Measurements from ENCODE around the gene SMAD4.
"Not testable (repeated sequence)": the region's sequence is repeated elsewhere in the genome, so short reads cannot be mapped to it uniquely, and the experiment has no call there.

Gene SMAD4

DNA sequence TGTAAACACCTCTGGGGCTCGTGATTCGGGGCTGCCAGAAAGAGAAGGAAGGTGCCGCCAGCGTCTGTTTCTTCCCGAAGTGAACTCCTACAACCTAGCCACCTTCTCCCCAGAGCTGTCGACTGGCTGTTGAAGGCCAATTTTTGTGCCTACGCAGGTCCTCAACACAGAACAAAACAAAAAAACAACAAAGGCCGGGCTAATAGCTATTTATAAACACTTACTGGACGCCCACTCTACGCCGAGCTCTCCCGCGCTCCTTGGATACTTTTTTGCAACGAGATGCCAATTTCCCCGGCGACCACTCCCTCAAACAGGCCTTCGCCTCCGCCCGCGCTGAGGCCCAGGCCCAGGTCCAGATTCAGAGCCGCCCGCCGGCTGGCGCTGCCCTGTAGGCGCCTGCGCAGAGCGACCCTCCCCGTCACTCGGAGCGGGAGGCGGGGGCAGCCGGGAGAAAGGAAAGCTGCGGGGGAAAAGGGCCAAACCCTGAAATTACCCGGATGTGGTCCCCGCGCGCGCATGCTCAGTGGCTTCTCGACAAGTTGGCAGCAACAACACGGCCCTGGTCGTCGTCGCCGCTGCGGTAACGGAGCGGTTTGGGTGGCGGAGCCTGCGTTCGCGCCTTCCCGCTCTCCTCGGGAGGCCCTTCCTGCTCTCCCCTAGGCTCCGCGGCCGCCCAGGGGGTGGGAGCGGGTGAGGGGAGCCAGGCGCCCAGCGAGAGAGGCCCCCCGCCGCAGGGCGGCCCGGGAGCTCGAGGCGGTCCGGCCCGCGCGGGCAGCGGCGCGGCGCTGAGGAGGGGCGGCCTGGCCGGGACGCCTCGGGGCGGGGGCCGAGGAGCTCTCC is at the start of gene SMAD4:
Gene SMAD4, plus strand, starts transcription at position 520 of the 843 bp plus-strand sequence. CDS start 16,834 bp downstream, outside the sequence.
- peak; percentile 99 for DNase-seq

DNA sequence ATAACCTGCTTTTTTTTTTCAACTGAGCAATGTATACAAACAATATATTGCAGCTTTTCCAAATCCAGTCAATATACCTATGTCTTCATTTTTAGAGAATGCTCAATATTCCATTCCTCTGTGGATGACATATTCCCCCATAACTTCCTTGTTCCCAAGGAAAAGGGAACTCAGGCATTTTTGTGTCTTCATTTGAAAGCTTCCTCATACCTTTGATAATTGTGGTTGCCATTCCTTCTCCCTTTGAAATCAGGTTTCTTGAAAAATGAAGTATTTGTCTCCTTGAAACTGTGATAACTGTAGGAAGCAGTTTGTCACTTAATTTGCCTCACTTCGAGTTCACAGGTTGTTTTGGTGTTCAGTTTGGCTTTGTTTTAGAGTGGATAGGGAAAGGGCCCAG is 48.6 kb upstream of the SMAD4 start:
- DNase-seq: no peak

DNA sequence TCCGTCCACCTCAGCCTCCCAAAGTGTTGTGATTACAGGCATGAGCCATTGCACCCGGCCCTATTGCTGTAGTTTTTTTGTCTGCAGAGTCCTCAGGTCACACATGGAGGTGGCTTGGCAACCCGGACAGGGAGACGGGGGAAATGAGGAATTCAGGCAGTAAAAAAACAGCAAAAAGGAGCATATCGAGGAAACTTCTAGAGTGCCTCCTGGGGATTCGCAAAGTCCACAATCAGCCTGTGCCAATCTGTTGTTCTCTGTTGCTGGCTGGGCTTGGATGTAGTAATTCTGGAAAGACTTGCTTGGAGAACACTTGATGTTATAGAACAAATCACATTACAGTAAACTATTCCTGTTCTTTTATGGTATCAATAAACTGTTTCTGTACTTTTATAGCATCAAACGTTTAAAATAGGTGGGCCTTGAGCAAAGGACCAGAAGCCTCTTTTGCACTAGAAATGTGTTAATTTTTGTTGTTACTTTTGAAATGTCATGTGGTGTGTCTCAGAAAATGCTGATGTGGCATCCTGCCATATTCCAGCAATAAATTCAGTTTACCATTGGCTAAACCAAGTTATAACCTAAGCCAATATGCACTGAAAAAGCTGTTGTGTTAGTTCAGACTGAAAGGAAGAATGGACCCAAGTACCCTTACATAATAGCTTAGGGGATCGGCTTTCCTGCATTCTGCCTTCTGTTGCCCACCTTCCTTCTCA is 47.8 kb upstream of the SMAD4 start:
- DNase-seq: no peak

DNA sequence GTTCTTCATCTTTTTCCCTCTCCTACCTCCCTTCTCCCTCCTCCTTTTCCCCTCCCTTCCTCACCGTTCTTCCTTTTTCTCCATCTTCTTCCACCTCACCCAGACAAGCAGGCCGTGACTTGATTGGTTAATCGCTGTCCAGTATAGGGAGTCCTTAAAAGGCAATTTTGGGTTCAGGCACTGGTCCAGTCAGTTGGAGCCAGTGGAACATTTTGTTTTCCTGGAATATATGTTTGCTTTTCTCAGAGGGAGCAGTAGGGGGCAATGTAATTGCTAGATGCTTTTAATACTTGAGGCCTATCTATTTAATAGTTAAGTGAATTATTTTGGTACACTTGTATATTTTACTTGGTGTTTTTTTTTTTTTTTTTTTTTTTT is 47.2 kb upstream of the SMAD4 start:
- DNase-seq: no peak

DNA sequence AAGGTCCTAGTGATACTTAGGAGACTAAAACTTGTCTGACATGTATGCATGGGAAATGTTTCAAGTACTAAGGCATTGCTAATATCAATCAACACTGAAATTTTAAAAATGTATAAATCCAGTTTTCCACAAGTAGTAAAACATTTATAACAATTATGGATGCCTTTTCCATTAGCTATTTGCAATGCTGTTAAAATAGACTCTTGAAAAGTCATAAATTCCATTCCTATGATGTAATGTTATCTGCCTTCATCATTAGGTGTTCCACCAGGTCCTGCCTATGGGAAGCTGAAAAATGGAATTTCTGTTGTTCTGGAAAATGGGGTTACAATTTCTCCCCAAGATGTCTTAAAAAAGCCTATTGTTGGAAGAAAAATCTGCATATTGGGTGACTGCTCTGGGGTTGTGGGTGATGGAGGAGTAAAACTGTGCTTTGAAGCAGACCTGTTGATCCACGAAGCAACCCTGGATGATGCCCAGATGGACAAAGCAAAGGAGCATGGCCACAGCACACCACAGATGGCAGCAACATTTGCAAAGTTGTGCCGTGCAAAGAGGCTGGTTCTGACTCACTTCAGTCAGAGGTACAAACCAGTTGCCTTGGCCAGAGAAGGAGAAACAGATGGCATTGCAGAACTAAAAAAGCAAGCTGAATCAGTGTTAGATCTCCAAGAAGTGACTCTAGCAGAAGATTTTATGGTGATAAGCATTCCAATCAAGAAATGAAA is 43.5 kb upstream of the SMAD4 start:
- DNase-seq: no peak

DNA sequence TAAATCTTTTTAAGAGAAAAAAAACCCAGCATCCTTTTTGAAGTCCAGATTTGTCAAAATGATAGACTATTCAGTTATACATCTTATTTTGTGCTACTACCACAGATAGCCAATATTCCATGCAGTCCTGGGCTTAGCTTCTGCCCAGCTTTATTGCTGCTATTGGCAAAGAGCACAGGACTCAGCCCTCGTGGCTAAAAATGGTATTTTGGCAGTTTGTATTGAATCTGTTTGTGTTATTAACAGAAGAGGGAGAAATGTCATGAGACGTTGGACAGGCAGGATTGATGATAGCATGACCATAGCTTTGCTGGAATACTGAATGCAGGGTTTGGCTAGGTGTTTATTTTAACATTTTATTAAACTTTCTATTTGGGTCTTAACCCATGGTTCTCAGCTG is 42.8 kb upstream of the SMAD4 start:
- no peak for DNase-seq

DNA sequence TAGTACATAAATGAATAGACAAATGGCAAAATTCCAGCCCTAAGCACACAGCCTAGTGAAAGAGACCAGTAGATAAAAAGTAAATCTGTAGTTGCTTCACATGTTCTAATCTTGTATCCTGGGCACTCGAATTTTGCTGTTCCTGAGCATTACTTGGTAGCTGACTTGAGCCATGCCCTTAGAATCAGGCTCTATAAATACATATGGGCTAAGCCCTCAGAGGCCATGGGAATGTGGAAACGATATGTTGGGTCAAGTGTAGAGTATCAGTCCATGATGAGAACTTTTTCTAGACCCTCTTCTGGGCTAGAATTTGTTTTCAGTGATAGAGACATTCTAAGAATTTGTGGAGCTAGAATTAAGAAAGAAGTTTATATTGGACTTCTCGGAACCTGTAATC is 40.3 kb upstream of the SMAD4 start:
- DNase-seq: no peak

DNA sequence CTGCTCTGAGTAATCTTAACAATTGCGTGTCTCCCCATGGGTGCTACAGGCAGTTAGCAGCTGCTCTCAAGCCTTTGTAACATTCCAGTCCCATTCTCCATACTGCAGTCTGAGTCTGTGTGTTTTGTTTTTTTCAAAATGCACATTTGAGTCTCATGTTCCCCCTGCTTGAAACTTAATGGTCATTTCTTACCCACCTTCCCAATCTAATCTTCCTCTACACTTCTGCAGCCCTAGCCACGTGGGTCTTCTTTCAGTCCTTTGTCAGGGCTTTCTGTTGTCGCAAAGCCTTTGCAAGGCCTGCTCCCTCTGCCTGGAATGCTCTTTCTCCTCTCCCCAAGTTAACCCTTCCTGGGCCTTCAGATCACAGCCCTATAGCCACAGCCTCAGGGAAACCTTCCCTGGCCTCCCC is 37.7 kb upstream of the SMAD4 start:
- no peak for DNase-seq

DNA sequence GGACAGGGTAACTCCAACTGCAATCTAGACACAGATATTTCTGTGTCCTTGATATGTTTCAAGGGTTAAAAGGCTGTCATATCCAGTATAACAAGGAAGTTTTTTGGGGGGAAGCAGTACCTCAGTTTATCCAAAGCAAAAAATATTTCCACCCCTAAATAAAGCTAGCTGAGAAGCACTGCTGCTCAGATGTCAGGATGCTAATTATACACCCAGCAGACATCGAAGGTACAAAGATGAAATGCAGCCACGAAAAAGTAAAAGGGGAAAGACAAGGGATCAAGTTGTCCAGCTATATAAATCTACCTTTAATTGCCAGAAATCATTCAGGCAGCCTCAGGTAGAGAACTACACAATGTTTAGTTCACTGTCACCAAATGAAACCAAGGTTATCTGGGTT is 36.0 kb upstream of the SMAD4 start:
- DNase-seq: no peak

DNA sequence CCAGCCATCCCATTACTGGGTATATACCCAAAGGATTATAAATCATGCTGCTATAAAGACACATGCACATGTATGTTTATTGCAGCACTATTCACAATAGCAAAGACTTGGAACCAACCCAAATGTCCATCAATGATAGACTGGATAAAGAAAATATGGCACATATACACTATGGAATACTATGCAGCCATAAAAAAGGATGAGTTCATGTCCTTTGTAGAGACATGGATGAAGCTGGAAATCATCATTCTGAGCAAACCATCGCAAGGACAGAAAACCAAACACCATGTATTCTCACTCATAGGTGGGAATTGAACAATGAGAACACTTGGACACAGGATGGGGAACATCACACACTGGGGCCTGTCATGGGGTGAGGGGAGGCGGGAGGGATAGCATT is 26.8 kb upstream of the SMAD4 start:
- not testable (repeated sequence) for DNase-seq

DNA sequence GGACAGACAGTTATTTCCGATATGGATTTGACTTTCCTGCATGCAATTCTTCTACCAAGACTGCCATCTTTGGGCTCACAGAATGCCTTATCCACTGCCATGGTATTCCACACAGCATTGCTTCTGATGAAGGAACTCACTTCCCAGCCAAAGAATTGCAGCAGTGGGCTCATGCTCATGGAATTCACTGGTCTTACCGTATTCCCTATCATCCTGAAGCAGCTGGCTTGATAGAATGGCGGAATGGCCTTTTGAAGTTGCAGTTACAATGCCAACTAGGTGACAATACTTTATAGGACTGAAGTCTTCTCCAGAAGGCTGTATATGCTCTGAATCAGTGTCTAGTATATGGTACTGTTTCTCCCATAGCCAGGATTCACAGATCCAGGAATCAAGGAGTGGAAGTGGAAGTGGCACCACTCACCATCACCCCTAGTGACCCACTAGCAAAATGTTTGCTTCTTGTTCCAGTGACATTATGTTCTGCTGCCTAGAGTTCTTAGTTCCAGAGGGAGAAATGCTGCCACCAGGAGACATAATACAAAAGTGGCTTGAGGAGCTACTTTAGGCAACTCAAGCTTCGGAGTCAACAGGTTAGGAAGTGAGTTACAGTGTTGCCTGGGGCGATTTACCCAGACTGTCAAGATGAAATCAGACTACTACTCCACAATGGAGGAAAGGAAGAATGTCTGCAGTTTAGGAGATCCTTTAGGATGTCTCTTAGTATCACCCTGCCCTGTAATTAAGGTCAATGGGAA is 23.8 kb upstream of the SMAD4 start:
- DNase-seq: no peak

DNA sequence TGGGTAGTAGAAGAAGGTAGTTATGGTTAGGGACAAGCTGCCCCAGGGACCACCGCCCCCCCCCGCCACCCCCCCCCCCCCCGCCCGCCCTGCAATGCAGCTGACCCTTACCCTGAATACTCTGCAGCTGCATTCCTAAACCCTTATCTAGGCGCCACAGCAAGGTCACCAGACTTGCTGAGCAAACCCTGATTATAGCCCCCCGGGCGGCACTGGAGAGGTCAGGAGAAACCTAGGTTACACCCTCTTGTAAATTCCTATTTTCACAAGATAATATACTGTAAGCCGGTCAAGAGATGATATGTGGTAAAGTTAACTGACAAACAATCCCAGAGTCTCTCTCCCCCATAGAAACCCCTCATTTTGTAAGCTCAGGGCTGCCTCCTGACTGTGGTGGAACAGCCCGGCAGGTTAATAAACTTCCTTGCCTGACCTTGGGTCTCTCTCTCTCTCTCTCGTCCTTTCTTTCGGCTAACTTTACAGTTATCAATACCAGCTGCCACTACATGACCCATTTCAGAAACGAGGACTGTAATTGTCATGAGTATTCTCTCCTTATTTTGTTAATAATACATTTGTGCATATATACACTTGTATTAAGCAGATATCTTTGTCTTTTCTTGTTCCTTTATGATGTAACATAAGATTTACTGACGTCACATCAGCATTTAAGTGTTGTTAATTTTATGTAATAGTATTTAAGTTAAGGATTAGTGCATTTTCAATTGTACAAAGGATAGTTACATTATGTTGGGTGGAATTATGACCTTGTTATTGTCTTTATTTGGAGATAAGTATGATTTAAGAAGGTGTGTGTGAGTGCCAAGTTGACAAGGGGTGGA is 22.8 kb upstream of the SMAD4 start:
- DNase-seq: no peak

DNA sequence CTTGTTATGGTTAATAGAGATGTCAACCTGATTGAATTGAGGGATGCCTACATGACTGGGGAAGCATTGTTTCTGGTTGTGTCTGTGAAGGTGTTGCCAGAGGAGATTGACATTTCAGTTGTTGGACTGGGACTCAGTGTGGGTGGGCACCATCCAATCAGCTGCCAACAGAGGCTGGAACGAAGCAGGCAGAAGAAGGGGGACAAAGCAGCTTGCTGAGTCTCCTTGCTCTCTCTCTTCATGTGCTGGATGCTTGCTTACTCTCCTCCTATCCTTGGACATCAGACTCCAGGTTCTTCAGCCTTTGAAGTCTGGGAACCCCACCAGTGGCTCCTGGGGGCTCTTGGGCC is 22.2 kb upstream of the SMAD4 start:
- DNase-seq: no peak

DNA sequence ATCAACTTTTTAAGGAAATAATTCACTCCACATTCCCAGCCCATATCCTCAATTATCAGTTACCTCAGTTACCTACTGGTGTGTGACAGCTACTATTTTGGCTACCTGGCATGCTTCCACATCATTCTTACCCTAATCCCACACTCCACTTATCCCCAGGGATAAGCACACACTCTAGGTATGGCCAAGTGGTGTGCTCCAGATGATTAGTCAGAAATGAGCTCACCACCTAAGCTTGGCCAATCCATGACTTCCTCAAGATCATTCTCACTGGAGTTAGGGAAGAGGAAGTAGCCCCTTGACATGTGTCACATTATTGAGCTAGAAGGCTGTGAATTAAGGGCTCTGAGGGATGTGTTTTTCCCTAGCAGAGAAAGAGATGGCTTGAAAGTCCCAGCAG is 20.9 kb upstream of the SMAD4 start:
- no peak for DNase-seq

DNA sequence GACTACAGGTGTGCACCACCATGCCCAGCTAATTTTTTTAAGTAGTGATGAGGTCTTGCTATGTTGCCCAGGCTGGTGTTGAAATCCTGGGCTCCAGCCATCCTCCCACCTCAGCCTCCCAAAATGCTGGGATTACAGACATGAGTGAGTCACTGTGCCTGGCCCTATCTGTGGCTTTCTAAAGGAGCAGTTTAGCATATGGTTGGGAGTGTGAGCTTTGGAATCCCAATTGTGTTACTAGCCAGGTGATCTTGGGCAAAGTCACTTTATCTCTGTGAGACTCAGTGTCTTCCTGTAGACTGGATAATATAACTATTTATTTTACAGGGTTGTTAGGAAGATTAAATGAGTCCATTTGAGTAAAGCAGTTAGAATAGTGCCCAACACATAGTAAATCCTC is 19.8 kb upstream of the SMAD4 start:
- no peak for DNase-seq

DNA sequence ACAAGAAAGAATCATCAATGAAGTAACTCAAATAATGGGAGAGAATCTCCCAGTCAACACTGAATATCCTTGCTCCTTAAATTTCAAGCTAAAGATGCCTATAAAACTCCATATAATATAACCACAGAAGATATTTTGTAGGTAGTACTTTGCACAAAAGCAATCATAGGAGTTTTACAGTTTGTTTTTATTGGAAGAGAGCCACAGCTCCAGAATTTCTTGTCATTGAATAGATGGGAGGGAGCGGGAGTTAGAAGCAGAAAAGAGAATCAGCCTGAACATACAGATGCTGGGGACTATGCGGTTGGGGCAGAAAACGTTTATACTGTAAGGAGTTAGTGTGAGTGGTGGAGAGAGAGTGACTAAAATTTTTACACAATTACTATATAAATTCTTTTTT is 18.3 kb upstream of the SMAD4 start:
- DNase-seq: no peak

DNA sequence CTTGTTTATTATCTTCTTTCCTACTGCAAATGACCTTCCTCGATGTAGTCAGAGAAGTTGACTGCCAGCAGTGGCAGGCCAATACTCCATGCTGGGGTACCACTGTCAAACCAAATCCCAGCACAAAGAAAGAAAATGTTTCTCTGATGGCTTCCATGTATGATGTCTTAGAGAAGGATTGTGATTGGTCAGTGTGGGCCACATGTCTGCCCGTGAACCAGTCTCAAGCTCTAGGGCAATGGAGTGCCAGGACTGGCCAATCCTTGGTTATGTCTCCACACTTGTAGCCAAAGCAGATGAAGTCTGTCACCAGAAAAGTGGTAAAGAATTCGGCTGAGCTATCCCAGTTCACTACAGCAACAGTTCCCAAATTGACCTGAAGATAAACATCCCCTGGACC is 17.6 kb upstream of the SMAD4 start:
- DNase-seq: no peak

DNA sequence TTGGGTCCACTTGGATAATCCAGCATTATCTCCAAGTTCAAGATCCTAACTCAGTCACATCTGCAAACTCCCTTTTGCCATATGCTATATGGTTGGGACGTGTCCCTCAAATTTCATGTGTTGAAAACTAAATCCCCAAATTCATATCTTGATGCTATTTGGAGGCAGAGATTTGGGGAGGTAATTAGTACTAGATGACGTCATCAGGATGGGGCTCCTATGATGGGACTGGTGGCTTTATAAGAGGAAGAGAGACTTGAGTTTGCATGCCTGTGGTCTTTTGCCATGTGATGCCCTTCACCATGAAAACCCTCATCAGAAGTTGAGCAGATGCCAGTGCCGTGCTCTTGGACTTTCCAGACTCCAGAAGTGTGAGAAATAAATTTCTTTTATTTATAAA is 16.8 kb upstream of the SMAD4 start:
- no peak for DNase-seq

DNA sequence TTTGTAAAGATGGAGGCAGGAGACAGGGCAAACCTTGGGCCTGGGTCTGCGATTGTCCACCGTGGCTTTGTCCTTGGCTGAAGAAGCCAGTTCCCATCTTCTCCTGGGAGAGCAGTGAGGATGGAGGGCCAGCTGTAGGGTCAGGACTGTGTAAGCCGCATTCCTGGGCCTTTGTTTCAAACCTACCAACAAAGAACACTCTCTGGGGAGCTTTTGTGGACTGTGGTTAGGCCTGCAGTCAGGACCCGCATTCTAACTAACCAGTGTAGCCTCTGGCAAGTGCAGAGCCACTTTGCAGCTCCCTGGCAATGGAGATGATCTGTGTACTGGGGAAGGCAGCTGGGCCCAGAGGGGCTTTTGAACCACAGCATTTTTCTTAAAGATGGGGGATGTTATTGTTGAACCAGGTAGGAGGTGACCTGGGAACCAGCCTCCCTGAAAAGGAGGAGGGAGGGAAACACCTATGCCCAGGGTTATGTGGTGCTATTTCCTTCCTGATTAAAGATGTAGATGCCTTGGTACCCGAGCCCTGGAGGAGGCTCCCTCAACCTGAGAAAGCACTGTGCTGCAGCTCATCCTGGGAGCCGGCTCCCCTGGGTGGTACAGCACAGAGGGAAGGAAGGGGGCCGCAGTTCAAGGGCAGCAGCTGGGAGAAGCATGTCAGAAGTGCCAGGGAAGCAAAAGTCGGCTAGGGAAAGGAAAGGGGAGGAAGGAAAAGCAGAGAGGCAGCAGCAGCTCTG is 12.7 kb upstream of the SMAD4 start:
- no peak for DNase-seq

DNA sequence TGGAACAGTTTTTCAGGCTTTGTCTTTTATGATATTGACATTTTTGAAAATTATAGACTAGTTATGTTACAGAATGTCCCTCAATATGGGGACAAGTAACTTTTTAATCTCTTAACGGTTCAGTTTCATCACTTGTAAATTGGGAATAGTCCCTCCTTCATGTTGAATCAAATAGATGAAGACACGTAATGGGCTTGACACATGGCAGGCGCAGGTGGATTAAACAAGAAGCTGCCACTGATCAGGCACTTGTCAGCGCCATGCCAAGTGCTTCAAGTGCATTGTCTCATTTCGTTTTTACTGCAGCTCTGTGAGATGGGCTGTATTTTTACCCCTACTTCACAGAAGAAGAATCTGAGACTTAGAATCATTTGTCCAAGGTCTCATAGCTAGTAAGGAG is 9.5 kb upstream of the SMAD4 start:
- DNase-seq: no peak

DNA sequence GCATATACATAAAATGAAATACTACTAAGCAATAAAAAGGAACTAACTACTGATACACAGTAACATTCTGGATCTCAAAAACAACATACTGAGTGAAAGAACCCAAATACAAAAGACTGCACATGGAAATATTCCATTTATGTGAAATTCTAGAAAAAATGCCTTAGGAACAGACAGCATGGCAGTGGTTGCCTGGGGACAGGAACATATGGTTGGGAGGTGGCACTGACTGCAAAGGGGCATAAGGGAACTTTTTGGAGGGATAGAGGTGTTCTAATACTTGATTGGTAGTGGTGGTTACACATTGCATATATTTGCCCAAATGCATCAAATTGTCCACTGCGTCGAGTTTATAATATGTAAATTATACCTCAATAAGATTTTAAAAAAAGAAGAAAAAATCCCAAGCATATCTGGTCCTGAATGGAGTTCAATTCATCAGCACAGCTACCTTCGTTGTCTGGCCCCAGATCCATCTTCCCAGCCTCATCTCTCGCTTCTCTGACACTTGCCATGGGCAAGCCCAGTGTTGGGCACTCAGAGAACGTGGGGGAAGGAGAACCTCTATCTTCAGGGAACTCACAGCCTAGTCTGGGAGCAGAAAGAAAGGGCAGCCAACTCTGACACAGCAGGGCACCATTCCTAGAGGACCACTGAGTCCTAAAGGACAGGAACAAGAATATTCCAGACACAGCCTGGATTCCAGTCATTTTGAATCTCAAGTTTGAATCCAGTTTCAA is 8.6 kb upstream of the SMAD4 start:
- no peak for DNase-seq

Measured in activated naive CD4-positive, alpha-beta T cell treated with Interleukin-2 at 50 U/mL for 16 hours (primary cell).